Central memory CD8-positive, alpha-beta T cell (primary cell): ENCODE data around the gene SMIM3.
"Not testable (repeated sequence)": the region's sequence is repeated elsewhere in the genome, so short reads cannot be mapped to it uniquely, and the experiment has no call there.

ENCODE experiments used
- ATAC-seq: fragments of 150-1000 bp; cut with Tn5 transposase; replicated peaks from 2 replicates; pipeline ENCODE4 v1.10.0; 2022; ENCODE audit warnings: mild to moderate bottlenecking, moderate FRiP score, moderate number of reproducible peaks; ENCODE audit not compliant: poor library complexity, severe bottlenecking; ENCODE audit errors: extremely low read depth
- DNase-seq, 2 donors: peaks; one replicate each; pipeline ENCODE4 v3.0.0; 2021; ENCODE audit warnings: low spot score in 2 of 2
- H3K27ac Mint-ChIP-seq: one replicate; pipeline ENCODE4 v1.8.0; 2022; ENCODE audit warnings: low read depth, mild to moderate bottlenecking, moderate library complexity, mixed read lengths
- H3K27me3 Mint-ChIP-seq: one replicate; pipeline ENCODE4 v1.8.0; 2022; ENCODE audit warnings: mixed read lengths
- H3K36me3 Mint-ChIP-seq: one replicate; pipeline ENCODE4 v1.8.0; 2022; ENCODE audit warnings: mild to moderate bottlenecking, moderate library complexity, mixed read lengths; ENCODE audit not compliant: insufficient read depth
- H3K4me1 Mint-ChIP-seq: one replicate; pipeline ENCODE4 v1.8.0; 2022; ENCODE audit warnings: mixed read lengths
- H3K4me3 Mint-ChIP-seq: one replicate; pipeline ENCODE4 v1.8.0; 2022; ENCODE audit warnings: mild to moderate bottlenecking, moderate library complexity, mixed read lengths
- H3K9me3 Mint-ChIP-seq: one replicate; pipeline ENCODE4 v1.8.0; 2022; ENCODE audit warnings: mixed read lengths

SMIM3 gene

GRCh38 chr5:150831821-150832220 lies 53.3 kb downstream of the SMIM3 start:
- not testable (repeated sequence) for H3K36me3 Mint-ChIP-seq, H3K4me3 Mint-ChIP-seq, H3K27ac Mint-ChIP-seq, H3K4me1 Mint-ChIP-seq, H3K27me3 Mint-ChIP-seq, DNase-seq, ATAC-seq
- H3K9me3 Mint-ChIP-seq = peaks cover 17% of the 10 kb centered on the region

- no peak overlapping the region for H3K4me3 Mint-ChIP-seq
- peaks cover 10% of the 10 kb centered on the region for H3K9me3 Mint-ChIP-seq
- no peaks in the 10 kb centered on the region for H3K4me1 Mint-ChIP-seq
- peaks cover 37% of the 10 kb centered on the region for H3K27me3 Mint-ChIP-seq
- no peaks in the 10 kb centered on the region for H3K36me3 Mint-ChIP-seq
- H3K27ac Mint-ChIP-seq = no peak overlapping the region
- DNase-seq (no peak), ATAC-seq (no peak)
Measured at GRCh38 chr5:150836064-150836463, 57.5 kb downstream of the SMIM3 start.

- H3K4me1 Mint-ChIP-seq = no peaks in the 10 kb centered on the region
- no peaks in the 10 kb centered on the region for H3K36me3 Mint-ChIP-seq
- peaks cover 8% of the 10 kb centered on the region for H3K9me3 Mint-ChIP-seq
- no peak overlapping the region for H3K4me3 Mint-ChIP-seq
- ATAC-seq = no peak
- H3K27me3 Mint-ChIP-seq = peaks cover 44% of the 10 kb centered on the region
- no peak overlapping the region for H3K27ac Mint-ChIP-seq
- DNase-seq = no peak
Measured at GRCh38 chr5:150836703-150837102, 58.1 kb downstream of the SMIM3 start.

- H3K4me1 Mint-ChIP-seq = peaks cover 21% of the 10 kb centered on the region
- H3K27me3 Mint-ChIP-seq = peaks cover 19% of the 10 kb centered on the region
- H3K27ac Mint-ChIP-seq, H3K9me3 Mint-ChIP-seq, ATAC-seq, H3K36me3 Mint-ChIP-seq, DNase-seq, H3K4me3 Mint-ChIP-seq: not testable (repeated sequence)
Measured at GRCh38 chr5:150845185-150845859, 66.8 kb downstream of the SMIM3 start.

- Mint-ChIP-seq H3K4me3 (peak within 1 kb of the TSS; percentile 73), H3K27ac (peak within 1 kb of the TSS; percentile 64), H3K4me1 (peaks cover 21% of the 10 kb centered on the region)
- ATAC-seq (peak; percentile 45), DNase-seq (peak in 1 of 2 donors; percentile 40)
- H3K9me3 Mint-ChIP-seq, H3K36me3 Mint-ChIP-seq, H3K27me3 Mint-ChIP-seq: not testable (repeated sequence)
Measured at GRCh38 chr5:150846308-150846653, 67.7 kb downstream of the SMIM3 start, which contains the start of gene IRGM. Gene IRGM, plus strand, starts transcription at chr5:150846521. Its CDS starts 1,603 bp downstream, at chr5:150848124.
